Measurements from ENCODE around the gene MLXIP.

DNA sequence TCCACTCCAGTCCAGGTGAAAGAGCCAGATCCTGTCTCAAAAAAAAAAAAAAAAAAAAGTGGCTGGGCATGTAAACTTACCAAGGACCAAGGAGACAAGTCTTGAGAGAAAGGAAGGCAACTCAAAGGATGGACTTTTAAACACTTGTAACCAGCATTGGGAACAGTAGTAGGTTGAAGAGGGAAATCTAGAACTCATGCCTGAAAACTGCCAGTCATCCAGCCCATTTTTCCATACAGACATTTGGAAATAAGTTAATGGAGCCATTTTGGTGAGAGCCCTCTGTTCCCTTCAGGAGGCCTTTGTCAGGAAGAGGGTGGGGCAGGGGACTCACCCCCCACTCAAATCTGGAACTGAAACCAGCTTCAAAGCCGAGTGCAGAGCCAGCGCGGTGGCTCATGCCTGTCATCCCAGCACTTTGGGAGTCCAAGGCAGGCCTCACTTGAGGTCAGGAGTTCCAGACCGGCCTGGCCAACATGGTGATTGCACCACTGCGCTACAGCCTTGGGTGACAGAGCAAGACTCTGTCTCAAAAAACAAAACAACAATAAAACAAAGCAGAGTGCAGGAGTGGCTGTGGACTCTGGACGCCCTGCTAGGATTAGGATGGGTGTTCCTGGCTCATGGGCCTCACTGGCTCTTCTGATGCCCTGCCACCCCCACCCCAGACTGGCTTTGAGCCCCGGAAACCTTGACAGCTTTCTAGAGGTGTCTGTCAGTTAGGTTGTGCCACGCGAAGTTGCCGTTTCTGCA is 1.6 kb upstream of the MLXIP start:
- TF ChIP-seq, protein P1, sequence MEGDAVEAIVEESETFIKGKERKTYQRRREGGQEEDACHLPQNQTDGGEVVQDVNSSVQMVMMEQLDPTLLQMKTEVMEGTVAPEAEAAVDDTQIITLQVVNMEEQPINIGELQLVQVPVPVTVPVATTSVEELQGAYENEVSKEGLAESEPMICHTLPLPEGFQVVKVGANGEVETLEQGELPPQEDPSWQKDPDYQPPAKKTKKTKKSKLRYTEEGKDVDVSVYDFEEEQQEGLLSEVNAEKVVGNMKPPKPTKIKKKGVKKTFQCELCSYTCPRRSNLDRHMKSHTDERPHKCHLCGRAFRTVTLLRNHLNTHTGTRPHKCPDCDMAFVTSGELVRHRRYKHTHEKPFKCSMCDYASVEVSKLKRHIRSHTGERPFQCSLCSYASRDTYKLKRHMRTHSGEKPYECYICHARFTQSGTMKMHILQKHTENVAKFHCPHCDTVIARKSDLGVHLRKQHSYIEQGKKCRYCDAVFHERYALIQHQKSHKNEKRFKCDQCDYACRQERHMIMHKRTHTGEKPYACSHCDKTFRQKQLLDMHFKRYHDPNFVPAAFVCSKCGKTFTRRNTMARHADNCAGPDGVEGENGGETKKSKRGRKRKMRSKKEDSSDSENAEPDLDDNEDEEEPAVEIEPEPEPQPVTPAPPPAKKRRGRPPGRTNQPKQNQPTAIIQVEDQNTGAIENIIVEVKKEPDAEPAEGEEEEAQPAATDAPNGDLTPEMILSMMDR (IDR thresholded peaks at IDR 0.05), result no peak
- TF ChIP-seq POLR2A (IDR thresholded peaks at IDR 0.05), result no peak
